Activated naive CD8-positive, alpha-beta T cell treated with anti-CD3 and anti-CD28 coated beads, Interleukin-2, amount 50 U/mL, for 24 hours (primary cell): Measurements from ENCODE around the gene KITLG.
"Not testable (repeated sequence)": the region's sequence is repeated elsewhere in the genome, so short reads cannot be mapped to it uniquely, and the experiment has no call there.

Experiments
- ATAC-seq: fragments of 150-1000 bp; cut with Tn5 transposase; one replicate; pipeline ENCODE4 v1.10.0; 2021
- DNase-seq: peaks from one replicate; pipeline ENCODE4 v3.0.0; 2021
- H3K27ac Mint-ChIP-seq: one replicate; pipeline ENCODE4 v1.8.0; 2021; ENCODE audit warnings: mild to moderate bottlenecking, mixed read lengths
- H3K27me3 Mint-ChIP-seq: one replicate; pipeline ENCODE4 v1.8.0; 2021; ENCODE audit warnings: mixed read lengths
- H3K36me3 Mint-ChIP-seq: one replicate; pipeline ENCODE4 v1.8.0; 2021; ENCODE audit warnings: low read depth, mixed read lengths
- H3K4me1 Mint-ChIP-seq: one replicate; pipeline ENCODE4 v1.8.0; 2021; ENCODE audit warnings: mixed read lengths
- H3K4me3 Mint-ChIP-seq: one replicate; pipeline ENCODE4 v1.8.0; 2021; ENCODE audit warnings: mild to moderate bottlenecking, moderate library complexity, mixed read lengths
- H3K9me3 Mint-ChIP-seq: one replicate; pipeline ENCODE4 v1.8.0; 2021; ENCODE audit warnings: mixed read lengths

KITLG gene

GRCh38 chr12:88538697-88539096 lies 41.6 kb downstream of the KITLG start:
- H3K27me3 Mint-ChIP-seq = no peaks in the 10 kb centered on the region
- H3K36me3 Mint-ChIP-seq = no peaks in the 10 kb centered on the region
- H3K4me3 Mint-ChIP-seq = no peak overlapping the region
- no peak for ATAC-seq
- peaks cover 3% of the 10 kb centered on the region for H3K9me3 Mint-ChIP-seq
- no peak overlapping the region for H3K27ac Mint-ChIP-seq
- no peak for DNase-seq
- no peaks in the 10 kb centered on the region for H3K4me1 Mint-ChIP-seq

GRCh38 chr12:88538250-88538649 lies 42.0 kb downstream of the KITLG start:
- Mint-ChIP-seq H3K4me3 (no peak overlapping the region), H3K27me3 (no peaks in the 10 kb centered on the region), H3K9me3 (no peaks in the 10 kb centered on the region), H3K4me1 (no peaks in the 10 kb centered on the region), H3K27ac (no peak overlapping the region), H3K36me3 (no peaks in the 10 kb centered on the region)
- ATAC-seq = no peak
- no peak for DNase-seq

GRCh38 chr12:88530868-88531267 lies 49.4 kb downstream of the KITLG start:
- Mint-ChIP-seq H3K27me3 (no peaks in the 10 kb centered on the region), H3K9me3 (no peaks in the 10 kb centered on the region), H3K4me1 (no peaks in the 10 kb centered on the region), H3K4me3 (no peak overlapping the region), H3K27ac (no peak overlapping the region), H3K36me3 (no peaks in the 10 kb centered on the region)
- no peak for DNase-seq
- no peak for ATAC-seq

- Mint-ChIP-seq H3K4me3 (no peak overlapping the region), H3K36me3 (no peaks in the 10 kb centered on the region), H3K27me3 (no peaks in the 10 kb centered on the region), H3K4me1 (no peaks in the 10 kb centered on the region), H3K27ac (no peak overlapping the region), H3K9me3 (no peaks in the 10 kb centered on the region)
- DNase-seq (no peak), ATAC-seq (no peak)
Measured at GRCh38 chr12:88529531-88530488, 50.5 kb downstream of the KITLG start.

- H3K4me3 Mint-ChIP-seq = no peak overlapping the region
- H3K9me3 Mint-ChIP-seq = no peaks in the 10 kb centered on the region
- ATAC-seq = no peak
- no peaks in the 10 kb centered on the region for H3K4me1 Mint-ChIP-seq
- no peak for DNase-seq
- H3K27me3 Mint-ChIP-seq = no peaks in the 10 kb centered on the region
- no peaks in the 10 kb centered on the region for H3K36me3 Mint-ChIP-seq
- H3K27ac Mint-ChIP-seq = no peak overlapping the region
Measured at GRCh38 chr12:88522961-88523360, 57.3 kb downstream of the KITLG start.

GRCh38 chr12:88520436-88520820 lies 59.8 kb downstream of the KITLG start:
- ATAC-seq = no peak
- no peaks in the 10 kb centered on the region for H3K36me3 Mint-ChIP-seq
- DNase-seq = no peak
- no peak overlapping the region for H3K27ac Mint-ChIP-seq
- H3K4me3 Mint-ChIP-seq = no peak overlapping the region
- no peaks in the 10 kb centered on the region for H3K9me3 Mint-ChIP-seq
- no peaks in the 10 kb centered on the region for H3K4me1 Mint-ChIP-seq
- no peaks in the 10 kb centered on the region for H3K27me3 Mint-ChIP-seq

- Mint-ChIP-seq H3K36me3 (no peaks in the 10 kb centered on the region), H3K4me3 (no peak overlapping the region), H3K27ac (no peak overlapping the region), H3K9me3 (no peaks in the 10 kb centered on the region), H3K27me3 (no peaks in the 10 kb centered on the region), H3K4me1 (no peaks in the 10 kb centered on the region)
- DNase-seq (no peak), ATAC-seq (no peak)
Measured at GRCh38 chr12:88519802-88520435, 60.4 kb downstream of the KITLG start.

- Mint-ChIP-seq H3K27ac (no peak overlapping the region), H3K4me3 (no peak overlapping the region), H3K9me3 (no peaks in the 10 kb centered on the region), H3K36me3 (no peaks in the 10 kb centered on the region), H3K4me1 (no peaks in the 10 kb centered on the region), H3K27me3 (no peaks in the 10 kb centered on the region)
- no peak for DNase-seq
- ATAC-seq = no peak
Measured at GRCh38 chr12:88518863-88519403, 61.3 kb downstream of the KITLG start.

- no peaks in the 10 kb centered on the region for H3K4me1 Mint-ChIP-seq
- H3K27ac Mint-ChIP-seq = no peak overlapping the region
- no peak overlapping the region for H3K4me3 Mint-ChIP-seq
Measured at GRCh38 chr12:88516811-88517210, 63.5 kb downstream of the KITLG start.

GRCh38 chr12:88510843-88511242 lies 69.4 kb downstream of the KITLG start:
- Mint-ChIP-seq H3K27me3 (no peaks in the 10 kb centered on the region), H3K4me3 (no peak overlapping the region), H3K4me1 (no peaks in the 10 kb centered on the region), H3K36me3 (no peaks in the 10 kb centered on the region), H3K9me3 (no peaks in the 10 kb centered on the region), H3K27ac (no peak overlapping the region)
- DNase-seq (no peak), ATAC-seq (no peak)

More at GRCh38 chr12:88516811-88517210, 63.5 kb downstream of the KITLG start:
- no peaks in the 10 kb centered on the region for H3K9me3 Mint-ChIP-seq
- H3K27me3 Mint-ChIP-seq = no peaks in the 10 kb centered on the region
- no peaks in the 10 kb centered on the region for H3K36me3 Mint-ChIP-seq
- ATAC-seq = no peak
- DNase-seq = no peak

GRCh38 chr12:88509851-88510250 lies 70.4 kb downstream of the KITLG start:
- no peaks in the 10 kb centered on the region for H3K27me3 Mint-ChIP-seq
- no peak overlapping the region for H3K27ac Mint-ChIP-seq
- ATAC-seq (no peak), DNase-seq (no peak)
- H3K4me1 Mint-ChIP-seq = no peaks in the 10 kb centered on the region
- no peak overlapping the region for H3K4me3 Mint-ChIP-seq
- H3K9me3 Mint-ChIP-seq = no peaks in the 10 kb centered on the region
- no peaks in the 10 kb centered on the region for H3K36me3 Mint-ChIP-seq

- Mint-ChIP-seq H3K9me3 (no peaks in the 10 kb centered on the region), H3K27me3 (no peaks in the 10 kb centered on the region), H3K36me3 (no peaks in the 10 kb centered on the region), H3K27ac (no peak overlapping the region), H3K4me3 (no peak overlapping the region), H3K4me1 (no peaks in the 10 kb centered on the region)
- DNase-seq = no peak
- no peak for ATAC-seq
Measured at GRCh38 chr12:88509347-88509746, 70.9 kb downstream of the KITLG start.

GRCh38 chr12:88507851-88508250 lies 72.4 kb downstream of the KITLG start:
- DNase-seq, H3K27ac Mint-ChIP-seq, H3K36me3 Mint-ChIP-seq, ATAC-seq, H3K4me1 Mint-ChIP-seq, H3K4me3 Mint-ChIP-seq, H3K27me3 Mint-ChIP-seq, H3K9me3 Mint-ChIP-seq: not testable (repeated sequence)

GRCh38 chr12:88507270-88507669 lies 73.0 kb downstream of the KITLG start:
- Mint-ChIP-seq H3K9me3 (no peaks in the 10 kb centered on the region), H3K4me1 (no peaks in the 10 kb centered on the region), H3K27me3 (no peaks in the 10 kb centered on the region), H3K27ac (no peak overlapping the region), H3K36me3 (no peaks in the 10 kb centered on the region), H3K4me3 (no peak overlapping the region)
- ATAC-seq (no peak), DNase-seq (no peak)

GRCh38 chr12:88505696-88506095 lies 74.6 kb downstream of the KITLG start:
- Mint-ChIP-seq H3K27ac (no peak overlapping the region), H3K4me1 (no peaks in the 10 kb centered on the region), H3K4me3 (no peak overlapping the region), H3K27me3 (no peaks in the 10 kb centered on the region), H3K36me3 (no peaks in the 10 kb centered on the region), H3K9me3 (no peaks in the 10 kb centered on the region)
- ATAC-seq = no peak
- no peak for DNase-seq
